Transverse colon (tissue), 3 donors: ENCODE measurements around the gene ZKSCAN3.

Source experiments
- CTCF ChIP-seq, 5 experiments: fragments of 200-600 bp in 3 of 5; fragments of 450-650 bp in 2 of 5; sonication (generic) in 3 of 5; IDR thresholded peaks; 1 replicate in 2 of 5; 2 replicates in 3 of 5; pipeline ENCODE4 v1.5.1; 2016 to 2017; ENCODE audit warnings: antibody characterized with exemption in 5 of 5, inconsistent platforms in 3 of 5, mild to moderate bottlenecking in 2 of 5, moderate library complexity in 1 of 5
- EP300 ChIP-seq: sonication (generic); formaldehyde crosslinking; IDR thresholded peaks from one replicate; pipeline ENCODE4 v1.6.1; 2017; ENCODE audit warnings: antibody characterized with exemption, low read depth

GRCh38 chr6:28401172-28401571 lies 51.4 kb downstream of the ZKSCAN3 start:
- TF ChIP-seq EP300: no peak
- no peak for TF ChIP-seq CTCF (IDR thresholded peaks at IDR 0.05)
